ENCODE data around the gene STK24.

STK24 gene

GRCh38 chr13:98467263-98467985, 109.5 kb downstream of the STK24 start:
- no peak for DNase-seq

- peak; percentile 53 for DNase-seq
These were observed 110.2 kb downstream of the STK24 start for GRCh38 chr13:98466634-98467236.

GRCh38 chr13:98462946-98463345, 114.0 kb downstream of the STK24 start:
- no peak for DNase-seq

- DNase-seq, result no peak
These were observed 114.5 kb downstream of the STK24 start for GRCh38 chr13:98462241-98462882.

GRCh38 chr13:98461486-98462240, 115.2 kb downstream of the STK24 start:
- DNase-seq, result no peak

GRCh38 chr13:98460516-98460915, 116.4 kb downstream of the STK24 start:
- no peak for DNase-seq

- no peak for DNase-seq
These were observed 117.1 kb downstream of the STK24 start for GRCh38 chr13:98459721-98460370.

GRCh38 chr13:98459171-98459681, 117.7 kb downstream of the STK24 start:
- DNase-seq, result no peak

- no peak for DNase-seq
These were observed 118.5 kb downstream of the STK24 start for GRCh38 chr13:98458431-98458830.

- no peak for DNase-seq
These were observed 119.9 kb downstream of the STK24 start for GRCh38 chr13:98457053-98457452.

- no peak for DNase-seq
These were observed 120.5 kb downstream of the STK24 start for GRCh38 chr13:98456413-98456845.

GRCh38 chr13:98454389-98454881, 122.5 kb downstream of the STK24 start:
- DNase-seq, result peak; percentile 96

GRCh38 chr13:98452851-98453843, 123.8 kb downstream of the STK24 start:
- peak; percentile 83 for DNase-seq

- DNase-seq, result peak; percentile 38
These were observed 125.0 kb downstream of the STK24 start for GRCh38 chr13:98451676-98452470.

GRCh38 chr13:98450539-98451111, 126.3 kb downstream of the STK24 start:
- peak; percentile 28 for DNase-seq

- DNase-seq, result no peak
These were observed 126.9 kb downstream of the STK24 start for GRCh38 chr13:98450026-98450425.

GRCh38 chr13:98449273-98449672, 127.6 kb downstream of the STK24 start:
- no peak for DNase-seq

GRCh38 chr13:98448642-98448928, 128.3 kb downstream of the STK24 start:
- DNase-seq, result no peak

- peak; percentile 40 for DNase-seq
These were observed 128.8 kb downstream of the STK24 start for GRCh38 chr13:98447881-98448641.
